Neutrophil (primary cell): Measurements from ENCODE around the gene MADD.

Experiments
- H3K27ac ChIP-seq: fragments of 200-600 bp; sonication (generic); 2 replicates; pipeline ENCODE4 v1.5.1; 2016; ENCODE audit warnings: mild to moderate bottlenecking, moderate library complexity
- H3K27me3 ChIP-seq: fragments of 200-600 bp; sonication (generic); 2 replicates; pipeline ENCODE4 v1.6.0; 2016; ENCODE audit warnings: mild to moderate bottlenecking
- H3K36me3 ChIP-seq: fragments of 200-600 bp; sonication (generic); 2 replicates; pipeline ENCODE4 v1.5.1; 2017
- H3K4me1 ChIP-seq, 2 experiments: fragments of 200-600 bp in 1 of 2; sonication (generic) in 1 of 2; 1 replicate in 1 of 2; 2 replicates in 1 of 2; pipeline versions ENCODE4 v1.5.1 to v1.6.1; 2013 to 2016; ENCODE audit warnings: low read depth in 1 of 2, low read length in 1 of 2, mild to moderate bottlenecking in 1 of 2, moderate library complexity in 1 of 2; ENCODE audit not compliant: control insufficient read depth in 1 of 2, insufficient read depth in 1 of 2
- H3K4me3 ChIP-seq, 2 experiments: fragments of 200-600 bp in 1 of 2; sonication (generic) in 1 of 2; 1 replicate in 1 of 2; 2 replicates in 1 of 2; pipeline ENCODE4 v1.5.1; 2013 to 2016; ENCODE audit warnings: low read depth in 1 of 2, low read length in 1 of 2, mild to moderate bottlenecking in 1 of 2, moderate library complexity in 1 of 2
- H3K9me3 ChIP-seq: fragments of 200-600 bp; sonication (generic); 2 replicates; pipeline ENCODE4 v1.5.1; 2016
- TF ChIP-seq, protein P1 (sequence below): fragments of 200-600 bp; sonication (generic); IDR thresholded peaks from 2 replicates; pipeline ENCODE4 v1.5.1; 2016; ENCODE audit warnings: antibody characterized with exemption

Gene MADD

GRCh38 chr11:47366020-47366490 is 96.1 kb downstream of the MADD start:
- no peak overlapping the region for H3K4me3 ChIP-seq
- peak overlapping the region; percentile 33 for H3K27ac ChIP-seq
- TF ChIP-seq, protein P1, sequence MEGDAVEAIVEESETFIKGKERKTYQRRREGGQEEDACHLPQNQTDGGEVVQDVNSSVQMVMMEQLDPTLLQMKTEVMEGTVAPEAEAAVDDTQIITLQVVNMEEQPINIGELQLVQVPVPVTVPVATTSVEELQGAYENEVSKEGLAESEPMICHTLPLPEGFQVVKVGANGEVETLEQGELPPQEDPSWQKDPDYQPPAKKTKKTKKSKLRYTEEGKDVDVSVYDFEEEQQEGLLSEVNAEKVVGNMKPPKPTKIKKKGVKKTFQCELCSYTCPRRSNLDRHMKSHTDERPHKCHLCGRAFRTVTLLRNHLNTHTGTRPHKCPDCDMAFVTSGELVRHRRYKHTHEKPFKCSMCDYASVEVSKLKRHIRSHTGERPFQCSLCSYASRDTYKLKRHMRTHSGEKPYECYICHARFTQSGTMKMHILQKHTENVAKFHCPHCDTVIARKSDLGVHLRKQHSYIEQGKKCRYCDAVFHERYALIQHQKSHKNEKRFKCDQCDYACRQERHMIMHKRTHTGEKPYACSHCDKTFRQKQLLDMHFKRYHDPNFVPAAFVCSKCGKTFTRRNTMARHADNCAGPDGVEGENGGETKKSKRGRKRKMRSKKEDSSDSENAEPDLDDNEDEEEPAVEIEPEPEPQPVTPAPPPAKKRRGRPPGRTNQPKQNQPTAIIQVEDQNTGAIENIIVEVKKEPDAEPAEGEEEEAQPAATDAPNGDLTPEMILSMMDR, result no peak
- H3K36me3 ChIP-seq, result peaks cover 93% of the 10 kb centered on the region
- peaks cover 85 to 89% of the 10 kb centered on the region in 2 experiments for H3K4me1 ChIP-seq
- no peaks in the 10 kb centered on the region for H3K27me3 ChIP-seq
- H3K9me3 ChIP-seq, result no peaks in the 10 kb centered on the region

DNA sequence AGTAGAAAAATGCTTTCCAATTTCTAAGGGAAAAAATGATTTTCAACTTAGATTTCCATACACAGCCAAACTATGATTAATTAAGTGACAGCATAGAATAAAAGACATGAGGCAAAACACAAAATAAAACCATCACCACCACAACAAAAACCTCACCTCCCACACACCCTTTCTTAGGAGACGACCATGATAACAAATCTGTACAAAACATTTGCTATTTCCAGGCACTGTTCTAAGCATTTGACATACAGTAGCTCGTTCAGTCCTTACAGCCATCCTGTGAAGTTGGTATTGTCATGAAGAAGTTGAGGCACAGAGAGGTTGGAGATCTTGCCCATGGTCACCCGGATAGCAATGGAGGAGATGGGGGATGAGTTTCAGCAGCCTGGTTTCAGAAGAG is 99.7 kb downstream of the MADD start:
- peak overlapping the region; percentile 4 to 18 for H3K4me3 ChIP-seq
- TF ChIP-seq, protein P1, result no peak
- no peaks in the 10 kb centered on the region for H3K9me3 ChIP-seq
- H3K27ac ChIP-seq, result peak overlapping the region; percentile 44
- H3K4me1 ChIP-seq, result peaks cover 85 to 91% of the 10 kb centered on the region in 2 experiments
- H3K27me3 ChIP-seq, result no peaks in the 10 kb centered on the region
- H3K36me3 ChIP-seq, result peaks cover 100% of the 10 kb centered on the region

DNA sequence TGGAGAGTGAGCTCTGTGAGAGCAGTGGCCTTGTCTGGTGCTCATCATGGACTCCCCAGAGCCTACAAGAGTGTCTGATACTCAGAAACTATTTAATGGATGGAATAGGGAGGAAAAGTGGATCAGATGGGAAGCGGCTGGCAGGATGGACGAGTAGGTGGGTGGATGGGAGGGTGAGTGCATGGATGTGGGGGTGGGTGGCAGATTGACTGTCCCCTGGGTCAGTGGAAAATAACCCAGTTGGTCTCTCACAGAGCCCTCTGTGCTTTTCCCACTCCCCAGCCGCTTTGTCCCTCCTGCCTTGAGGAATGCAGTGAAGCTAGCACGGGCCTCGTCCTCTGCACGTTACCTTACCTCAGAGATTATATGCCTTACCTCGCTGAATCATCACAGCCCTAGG is 102.5 kb downstream of the MADD start:
- Histone ChIP-seq H3K9me3 (no peaks in the 10 kb centered on the region), H3K27me3 (no peaks in the 10 kb centered on the region), H3K4me3 (no peak overlapping the region), H3K36me3 (peaks cover 98% of the 10 kb centered on the region), H3K4me1 (peaks cover 77 to 80% of the 10 kb centered on the region in 2 experiments), H3K27ac (peak overlapping the region; percentile 99)
- TF ChIP-seq, protein P1, result no peak

DNA sequence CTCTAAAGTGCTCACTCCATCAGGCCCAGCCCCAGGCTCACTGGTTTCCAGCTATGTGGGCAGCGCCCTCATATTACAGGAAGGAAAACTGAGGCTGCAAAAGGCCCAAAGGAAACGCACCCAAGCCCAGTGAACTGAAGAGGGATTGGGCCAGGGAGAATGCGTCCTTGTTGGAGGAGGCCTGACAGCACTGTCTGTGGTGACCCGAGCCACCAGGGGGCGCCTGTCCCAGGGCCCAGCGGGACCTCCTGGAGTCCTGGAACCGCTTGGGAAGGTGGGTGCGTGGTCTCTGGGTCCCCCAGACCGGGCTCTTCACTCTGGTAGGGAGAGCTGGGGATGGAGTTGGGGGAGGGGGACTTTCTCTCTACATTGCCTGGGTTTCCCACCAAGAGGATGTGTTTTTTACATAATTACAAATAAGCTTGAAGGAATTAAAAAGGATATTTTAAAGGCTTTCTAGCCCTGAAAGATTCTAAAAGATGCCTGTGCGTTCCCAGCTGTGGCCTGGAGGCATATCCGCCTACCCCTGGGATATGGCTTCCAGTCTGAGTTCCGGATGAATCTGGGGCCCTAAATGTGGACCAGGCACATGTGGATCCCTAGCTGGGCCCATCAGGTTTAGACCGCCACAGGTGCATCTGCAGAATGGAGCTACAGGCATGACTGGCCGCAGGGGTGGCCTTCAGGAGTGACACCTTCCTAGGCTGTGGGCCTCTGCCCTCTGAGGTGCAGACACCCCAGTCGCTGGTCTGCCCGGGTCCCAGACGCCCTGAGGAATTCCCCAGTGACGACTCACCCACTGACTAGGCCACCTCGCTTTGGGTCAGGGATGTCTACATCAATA is 104.2 kb downstream of the MADD start:
- TF ChIP-seq, protein P1, result peak; percentile 89
- Histone ChIP-seq H3K27ac (peak overlapping the region; percentile 99), H3K4me1 (peaks cover 73 to 75% of the 10 kb centered on the region in 2 experiments), H3K36me3 (peaks cover 82% of the 10 kb centered on the region), H3K27me3 (no peaks in the 10 kb centered on the region), H3K9me3 (no peaks in the 10 kb centered on the region), H3K4me3 (peak overlapping the region; percentile 92 to 97)

- Histone ChIP-seq H3K9me3 (no peaks in the 10 kb centered on the region), H3K4me3 (peak overlapping the region; percentile 92 to 97), H3K27me3 (no peaks in the 10 kb centered on the region), H3K4me1 (peaks cover 73 to 74% of the 10 kb centered on the region in 2 experiments), H3K27ac (peak overlapping the region; percentile 99), H3K36me3 (peaks cover 76% of the 10 kb centered on the region)
- TF ChIP-seq, protein P1, result no peak
Measured at GRCh38 chr11:47374720-47375019, 104.7 kb downstream of the MADD start.
